HG03354 (cell line): Measurements from ENCODE around the gene RBM47.

Experiments used
- ATAC-seq: cut with Tn5 transposase; IDR thresholded peaks from one replicate; pipeline ENCODE4 v1.9.1; 2021; ENCODE audit warnings: mild to moderate bottlenecking; ENCODE audit not compliant: unreplicated experiment, poor library complexity, severe bottlenecking

The RBM47 gene

GRCh38 chr4:40594261-40595178 is 35.1 kb downstream of the RBM47 start:
- no peak for ATAC-seq

GRCh38 chr4:40592034-40592433 is 37.6 kb downstream of the RBM47 start:
- no peak for ATAC-seq

- no peak for ATAC-seq
Observed at GRCh38 chr4:40587826-40588225, 41.8 kb downstream of the RBM47 start.

DNA sequence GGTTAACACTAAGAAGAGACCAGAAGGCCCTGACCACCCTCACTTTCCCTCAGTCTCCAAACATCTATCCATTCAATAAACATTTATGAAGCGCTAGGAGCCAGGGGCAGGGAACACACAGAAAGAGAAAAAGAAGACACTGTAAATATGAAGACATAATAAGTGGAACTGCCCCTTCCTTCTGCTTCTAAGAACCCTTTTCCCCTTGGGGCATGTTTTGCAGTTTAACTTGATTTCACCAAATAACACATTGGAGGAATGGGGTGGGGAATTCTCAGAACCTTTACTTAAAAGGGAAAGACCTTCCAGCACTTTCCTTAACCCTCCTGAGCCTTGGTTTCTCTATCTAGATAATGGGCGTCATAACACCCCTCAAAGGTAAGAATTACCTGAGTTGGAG is 42.3 kb downstream of the RBM47 start:
- ATAC-seq = no peak

GRCh38 chr4:40586729-40587128 is 42.9 kb downstream of the RBM47 start:
- ATAC-seq = no peak

DNA sequence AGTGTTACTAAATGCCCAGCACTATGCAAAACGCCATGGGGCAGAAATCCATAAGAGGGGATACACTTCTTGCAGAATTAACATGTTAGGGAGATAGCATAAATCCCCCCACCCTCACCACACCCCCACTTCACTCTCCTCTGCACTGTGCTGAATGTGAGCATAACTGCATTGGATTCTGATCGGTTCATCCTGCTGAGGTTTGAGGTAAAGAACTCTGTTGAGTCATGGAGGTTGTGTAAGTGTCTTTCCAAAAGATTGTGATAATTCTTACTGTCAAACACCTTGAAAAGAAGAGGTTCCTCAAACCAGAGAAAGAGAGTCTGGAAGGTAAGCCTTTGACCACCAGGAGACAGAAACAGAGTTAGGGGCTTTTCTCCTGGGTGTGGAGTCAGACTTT is 43.6 kb downstream of the RBM47 start:
- ATAC-seq = no peak

DNA sequence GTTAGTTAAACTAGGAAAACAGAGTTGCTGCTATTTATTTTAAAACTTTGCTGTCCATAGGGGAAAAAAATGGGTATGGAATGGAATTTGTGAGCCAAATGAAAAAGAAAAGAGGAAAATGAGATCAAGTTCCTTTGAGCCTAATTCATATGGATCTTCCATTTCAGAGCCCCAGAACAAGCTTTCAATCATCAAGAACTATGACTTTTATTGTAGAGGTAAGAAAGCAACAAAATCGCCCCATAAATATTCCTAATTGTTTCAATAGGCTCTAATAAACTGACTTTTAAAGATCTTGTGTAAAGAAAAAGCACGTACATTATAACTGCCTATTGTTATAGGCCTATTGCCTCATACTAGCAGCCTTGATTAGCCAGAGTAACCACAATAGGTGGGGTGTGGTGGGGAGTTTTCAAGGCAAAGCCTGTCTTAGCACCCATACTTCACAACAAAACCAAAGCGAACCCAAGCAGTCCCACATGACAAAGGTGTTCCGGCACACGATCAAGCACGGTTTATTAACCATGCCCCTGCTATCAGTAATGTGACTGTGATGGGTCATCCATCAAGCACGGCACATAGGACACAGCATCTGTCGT is 44.4 kb downstream of the RBM47 start:
- no peak for ATAC-seq

DNA sequence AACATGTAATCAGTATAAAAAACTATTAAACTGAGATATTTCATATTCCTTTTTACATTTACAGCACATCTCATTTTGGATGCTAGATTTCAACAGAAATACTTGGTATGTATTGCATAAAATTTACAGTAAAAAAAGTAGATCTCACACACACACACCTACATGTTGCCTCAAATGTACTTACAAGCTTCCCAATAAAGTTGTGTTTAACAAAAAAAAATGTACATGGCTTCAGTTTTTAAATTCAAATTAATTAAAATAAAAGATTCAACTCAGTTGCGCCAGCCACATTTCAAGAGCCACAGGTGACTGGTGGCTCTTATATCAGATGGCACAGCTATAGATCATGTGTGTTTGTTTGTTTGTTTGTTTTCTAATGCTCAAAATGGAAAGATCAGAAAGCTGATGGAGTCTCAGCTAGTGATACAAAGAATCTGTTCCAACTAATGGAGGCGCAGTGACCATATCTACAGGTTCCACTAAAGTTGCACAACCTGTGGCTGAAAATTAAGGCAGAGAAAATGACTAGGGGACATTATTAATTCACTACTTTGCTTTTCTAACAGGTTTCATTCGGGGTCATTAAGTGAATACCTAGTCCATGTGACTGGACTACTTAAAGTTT is 45.0 kb downstream of the RBM47 start:
- ATAC-seq = no peak

GRCh38 chr4:40583850-40584439 is 45.7 kb downstream of the RBM47 start:
- ATAC-seq = no peak

GRCh38 chr4:40582413-40582812 is 47.3 kb downstream of the RBM47 start:
- ATAC-seq = no peak

- no peak for ATAC-seq
Observed at GRCh38 chr4:40581254-40582140, 48.2 kb downstream of the RBM47 start.

GRCh38 chr4:40579983-40580382 is 49.7 kb downstream of the RBM47 start:
- ATAC-seq = no peak

GRCh38 chr4:40577588-40578253 is 51.9 kb downstream of the RBM47 start:
- no peak for ATAC-seq

DNA sequence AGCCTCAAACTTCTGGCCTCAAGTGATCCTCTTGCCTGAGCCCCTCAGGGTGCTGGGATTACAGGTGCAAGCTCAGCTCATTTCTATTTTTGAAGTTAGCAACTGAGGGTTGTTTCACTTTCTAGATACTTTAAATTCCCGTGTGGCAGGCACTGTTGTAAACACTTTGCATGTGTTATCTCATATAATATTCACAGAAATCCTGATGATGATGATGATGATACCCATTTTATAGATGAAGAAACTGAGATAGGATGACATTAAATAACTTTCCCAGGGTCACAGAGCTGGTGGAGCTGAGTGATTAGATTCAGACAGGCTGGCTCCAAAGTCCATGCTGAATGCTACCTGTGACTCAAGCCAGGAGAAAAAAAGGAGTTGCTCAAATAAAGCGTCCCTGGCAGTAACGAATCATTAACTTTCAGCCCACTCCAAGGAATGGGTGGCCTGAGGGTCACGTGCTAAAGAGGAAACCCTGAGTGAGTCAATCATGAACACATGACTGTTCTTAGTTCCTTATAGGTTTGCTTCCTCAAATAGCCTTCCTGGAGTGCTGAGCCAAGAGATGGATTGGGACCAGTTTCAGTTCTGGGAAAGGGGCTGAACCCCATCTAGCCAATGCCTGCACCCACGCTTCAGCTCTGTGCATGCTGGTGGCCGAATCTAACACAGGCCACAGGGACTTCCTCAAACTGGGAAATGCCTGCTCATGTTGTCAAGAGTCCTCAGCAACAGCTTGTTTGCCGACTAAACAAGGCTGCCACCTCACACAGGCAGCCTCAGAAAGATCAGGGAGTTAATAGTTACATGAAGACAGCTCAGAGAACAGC is 52.8 kb downstream of the RBM47 start:
- ATAC-seq = peak; percentile 78

GRCh38 chr4:40575846-40576245 is 53.8 kb downstream of the RBM47 start:
- ATAC-seq = no peak

DNA sequence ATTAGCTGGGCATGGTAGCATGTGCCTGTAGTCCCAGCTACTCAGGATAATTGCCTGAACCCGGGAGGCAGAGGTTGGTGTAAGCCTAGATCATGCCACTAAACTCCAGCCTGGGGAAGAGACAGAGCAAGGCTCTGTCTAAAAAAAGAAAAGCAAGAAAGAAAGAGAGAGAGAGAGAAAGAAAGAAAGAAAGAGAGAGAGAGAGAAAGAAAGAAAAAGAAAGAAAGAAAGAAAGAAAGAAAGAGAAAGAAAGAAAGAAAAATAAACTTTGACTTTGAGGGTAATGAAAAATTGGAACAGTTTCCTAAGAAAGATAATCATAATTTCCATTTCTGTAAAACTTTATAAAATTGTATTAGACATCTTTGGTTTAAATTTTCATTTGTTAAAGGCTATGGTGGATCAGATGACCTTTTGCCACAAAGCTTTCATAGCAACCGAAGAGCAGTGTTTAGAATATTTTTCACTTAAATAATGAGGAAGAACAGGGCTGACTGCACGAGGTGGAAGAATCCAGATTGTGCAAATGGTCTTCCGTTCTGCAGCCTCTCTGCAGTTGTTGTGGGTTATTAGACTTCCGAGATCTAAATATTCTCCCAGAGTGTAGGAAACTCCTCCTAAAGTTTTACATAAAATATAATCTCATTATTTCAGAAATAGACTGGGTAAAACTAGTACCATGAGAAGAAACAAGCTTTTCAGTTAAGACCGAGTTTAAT is 55.9 kb downstream of the RBM47 start:
- ATAC-seq = no peak

DNA sequence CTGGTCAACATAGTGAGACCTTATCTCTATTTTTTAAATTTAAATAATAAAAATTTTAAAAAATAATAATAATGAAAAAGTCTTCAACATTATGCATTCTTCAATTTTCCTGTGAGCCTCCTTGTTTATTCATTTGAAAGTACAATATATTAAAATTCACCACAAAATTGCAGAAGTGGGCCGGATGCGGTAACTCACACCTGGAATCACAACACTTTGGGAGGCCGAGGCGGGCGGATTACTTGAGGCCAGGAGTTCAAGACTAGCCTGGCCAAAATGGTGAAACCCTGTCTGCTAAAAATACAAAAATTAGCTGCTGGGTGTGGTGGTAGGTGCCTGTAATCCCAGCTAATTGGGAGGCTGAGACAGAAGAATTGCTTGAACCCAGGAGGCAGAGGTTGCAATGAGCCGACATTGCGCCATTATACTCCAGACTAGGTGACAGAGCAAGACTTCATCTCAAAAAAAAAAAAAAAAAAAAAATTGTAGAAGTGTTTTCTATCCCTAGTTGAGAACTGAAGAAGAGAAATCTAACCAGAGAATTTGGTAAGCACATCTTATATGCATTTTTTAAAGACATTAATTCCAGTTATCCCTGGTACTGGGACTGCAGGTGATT is 56.9 kb downstream of the RBM47 start:
- ATAC-seq = no peak
